GM18951 (cell line): ENCODE data around the gene SLC2A4.
"Not testable (repeated sequence)": the region's sequence is repeated elsewhere in the genome, so short reads cannot be mapped to it uniquely, and the experiment has no call there.

ENCODE experiments used
- POLR2A ChIP-seq: IDR thresholded peaks from 4 replicates; pipeline ENCODE4 v1.6.1; 2011; ENCODE audit warnings: mild to moderate bottlenecking; ENCODE audit not compliant: insufficient read length, insufficient read depth; ENCODE audit errors: extremely low read depth
- in situ Hi-C: fragments of 300-500 bp; cut with MboI; formaldehyde crosslinking; loops from one replicate; pipeline ENCODE4 v1.12.0; 2022; ENCODE audit warnings: low sequenced_read_pairs, mixed read lengths, inconsistent platforms; ENCODE audit not compliant: unreplicated experiment

Gene SLC2A4

DNA sequence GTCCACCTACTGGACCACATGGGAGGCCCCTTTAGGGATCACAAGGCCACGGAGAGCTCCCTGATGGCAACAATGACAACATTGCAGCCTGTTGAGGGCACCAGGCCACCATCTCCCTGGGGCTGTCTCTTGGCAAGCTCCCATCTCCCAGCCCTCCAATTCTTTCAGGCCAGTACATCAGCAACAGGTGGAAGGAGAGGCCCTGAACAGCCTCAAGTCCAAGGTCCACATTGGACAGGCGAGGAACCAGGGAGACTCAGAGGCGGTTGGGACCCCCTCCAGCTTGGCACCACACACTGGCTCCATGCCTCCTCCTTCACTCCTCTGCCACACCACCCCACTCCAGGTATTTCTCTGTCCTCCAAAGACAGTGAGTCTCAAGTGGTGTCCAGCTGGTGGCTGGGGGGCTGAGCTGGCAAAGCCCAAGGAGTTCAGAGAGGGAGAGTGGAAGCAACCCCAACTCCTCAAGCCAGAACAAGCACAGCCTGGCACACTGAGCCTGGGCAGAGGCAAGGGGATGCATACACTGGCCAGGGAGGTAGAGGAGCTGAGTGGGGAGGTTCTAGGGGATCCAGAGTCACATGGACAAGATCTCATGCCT is 53.5 kb downstream of the SLC2A4 start:
- in situ Hi-C loops, result no loop called here
- no peak for TF ChIP-seq POLR2A

DNA sequence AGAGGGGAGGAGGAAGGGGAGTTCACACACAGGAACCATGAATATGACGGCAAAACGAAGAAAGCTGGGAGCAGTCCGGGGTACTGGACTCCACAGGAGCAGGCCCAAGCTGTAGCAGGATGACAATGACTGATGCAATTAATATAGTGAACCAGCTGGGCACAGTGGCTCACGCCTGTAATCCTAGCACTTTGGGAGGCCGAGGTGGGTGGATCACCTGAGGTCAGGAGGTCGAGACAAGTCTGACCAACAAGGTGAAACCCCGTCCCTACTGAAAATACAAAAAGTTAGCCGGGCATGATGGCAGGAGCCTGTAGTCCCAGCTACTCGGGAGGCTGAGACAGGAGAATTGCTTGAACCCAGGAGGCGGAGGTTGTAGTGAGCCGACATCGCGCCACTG is 54.2 kb downstream of the SLC2A4 start:
- in situ Hi-C loops, result not testable (repeated sequence)

DNA sequence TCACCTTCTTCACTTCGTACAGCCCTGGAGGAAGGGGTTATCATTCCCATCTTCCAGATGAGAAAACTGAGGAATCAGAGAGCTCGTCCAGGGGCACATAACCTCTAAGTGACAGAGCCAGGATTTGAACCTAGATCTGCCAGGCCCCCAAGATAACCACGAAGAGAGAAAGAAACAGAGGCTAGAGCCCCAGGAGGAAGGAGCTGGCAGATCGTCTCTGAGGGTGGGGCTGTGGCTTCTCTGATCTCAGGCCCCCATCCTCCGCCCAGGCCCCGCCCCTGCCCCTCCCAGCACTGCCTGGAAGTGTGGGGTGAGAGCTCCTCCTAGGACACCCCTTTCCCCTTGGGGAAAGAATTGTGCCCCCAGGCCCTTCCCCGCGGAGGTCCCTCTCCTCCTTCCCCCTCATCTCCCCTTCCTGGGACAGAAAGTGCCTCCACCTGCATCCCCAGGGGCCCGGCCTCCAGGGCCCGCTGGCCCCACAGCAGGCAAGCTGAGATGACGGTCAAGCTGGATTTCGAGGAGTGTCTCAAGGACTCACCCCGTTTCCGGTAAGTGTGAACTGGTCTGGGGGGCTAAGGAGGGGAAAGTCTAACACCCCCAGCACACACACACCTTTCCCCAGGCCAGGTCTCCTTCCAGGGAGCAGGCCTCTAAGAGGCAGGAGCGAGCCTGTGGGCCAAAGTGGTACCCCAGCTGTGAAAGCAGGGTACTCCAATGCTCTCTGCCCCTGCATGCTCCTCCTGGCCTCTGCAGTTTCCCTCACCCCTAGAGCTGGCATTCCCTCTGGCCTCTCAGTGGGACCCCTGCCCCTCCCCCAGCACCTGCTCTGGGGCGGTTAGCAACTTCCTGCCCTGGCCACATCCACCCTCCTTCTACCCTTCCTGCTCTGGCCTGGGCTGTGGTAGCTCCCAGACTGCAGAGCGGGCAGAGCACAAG is 55.0 kb downstream of the SLC2A4 start, which contains the start of gene ACAP1:
ACAP1 (plus strand) TSS at position 290 of the 936 bp plus-strand sequence; CDS start at position 496, 206 bp downstream.
- TF ChIP-seq POLR2A, result peak; percentile 62
- in situ Hi-C loops, result no loop called here

DNA sequence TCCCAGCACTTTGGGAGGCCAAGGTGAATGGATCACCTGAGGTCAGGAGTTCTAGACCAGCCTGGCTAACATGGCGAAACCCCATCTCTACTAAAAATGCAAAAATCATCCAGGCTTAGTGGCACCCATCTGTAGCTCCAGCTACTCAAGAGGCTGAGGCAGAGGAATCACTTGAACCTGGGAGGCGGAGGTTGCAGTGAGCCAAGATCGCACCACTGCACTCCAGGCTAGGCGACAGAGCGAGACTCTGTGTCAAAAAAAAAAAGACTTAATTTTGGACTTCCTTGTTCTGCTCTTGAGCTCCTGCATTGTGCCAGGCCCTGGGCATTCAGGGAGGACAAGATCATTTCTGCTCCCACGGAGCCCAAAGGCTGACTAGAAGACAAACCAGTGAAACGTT is 56.1 kb downstream of the SLC2A4 start:
- in situ Hi-C loops, result not testable (repeated sequence)
